Stomach (tissue), 9 donors: ENCODE measurements around the gene CCDC38. TPM values are rescaled to one million over a fixed set of nuclear protein-coding genes. Genes with fewer than 3 reads are reported as not detected.

Source experiments
- DNase-seq, 2 donors: peaks; one replicate each; pipeline versions ENCODE4 v3.0.0 to v3.0.0-alpha.2; 2013 to 2019
- H3K27ac ChIP-seq, 5 donors: fragments of 200-600 bp in 4 of 5; sonication (generic) in 4 of 5; one replicate each; pipeline ENCODE4 v1.5.1; 2013 to 2019; ENCODE audit warnings: mild to moderate bottlenecking in 1 of 5, moderate library complexity in 1 of 5
- H3K27me3 ChIP-seq, 3 donors: fragments of 200-600 bp; sonication (generic); one replicate each; pipeline ENCODE4 v1.5.1; 2017 to 2019; ENCODE audit warnings: mixed run types in 1 of 3
- H3K36me3 ChIP-seq, 4 donors: fragments of 200-600 bp; sonication (generic); 1 replicate in 3 of 4; 2 replicates in 1 of 4; pipeline ENCODE4 v1.5.1; 2016 to 2019
- H3K4me1 ChIP-seq, 4 donors: fragments of 200-600 bp; sonication (generic); one replicate each; pipeline ENCODE4 v1.5.1; 2016 to 2019
- H3K4me3 ChIP-seq, 4 donors: fragments of 200-600 bp; sonication (generic) in 3 of 4; one replicate each; pipeline ENCODE4 v1.5.1; 2016 to 2019; ENCODE audit warnings: mild to moderate bottlenecking in 1 of 4
- H3K9me3 ChIP-seq, 4 donors: fragments of 200-600 bp; sonication (generic); one replicate each; pipeline ENCODE4 v1.5.1; 2016 to 2019
- EP300 ChIP-seq: sonication (generic); formaldehyde crosslinking; IDR thresholded peaks from one replicate; pipeline ENCODE4 v1.6.1; 2017; ENCODE audit warnings: antibody characterized with exemption
- POLR2A ChIP-seq, 4 donors: fragments of 450-650 bp; IDR thresholded peaks; one replicate each; pipeline ENCODE4 v1.6.1; 2016; ENCODE audit warnings: antibody characterized with exemption in 4 of 4, control low read depth in 2 of 4, mild to moderate bottlenecking in 1 of 4, moderate library complexity in 1 of 4
- POLR2AphosphoS5 ChIP-seq, 3 donors: sonication (generic); formaldehyde crosslinking; IDR thresholded peaks; one replicate each; pipeline ENCODE4 v1.6.1; 2016; ENCODE audit warnings: antibody characterized with exemption in 3 of 3
- WGBS, 5 donors: extraction: QIAGEN DNeasy Blood & Tissue Kit in 3 of 5; methylation state at CpG; one replicate each; pipeline versions ENCODE4 v1.1.5 to v1.1.7; 2013 to 2018; 5-methylcytosine and 5-hydroxymethylcytosine counted together
- intact Hi-C: fragments of 100-400 bp; cut with DNase I; formaldehyde crosslinking; loops from one replicate; pipeline ENCODE4 v1.15.1; 2023; ENCODE audit warnings: low total_unique reads
- polyA plus RNA-seq, 3 donors: library from polyadenylated mRNA; stranded (reverse); fragments of 200-250 nt; gene quantifications; one replicate each; pipeline ENCODE4 v1.2.3, GENCODE V29; 2013
- total RNA-seq, 5 donors: library from RNA; depleted of rRNA; stranded (reverse); fragments of >200 nt; gene quantifications; one replicate each; pipeline versions ENCODE4 v1.1.0 to v1.2.3, GENCODE V29; 2014 to 2016
- TF ChIP-seq, protein P1 (sequence below), 7 experiments: fragments of 450-650 bp in 4 of 7; fragments of 200-600 bp in 3 of 7; sonication (generic) in 3 of 7; IDR thresholded peaks; one replicate each; pipeline ENCODE4 v1.5.1; 2016 to 2019; ENCODE audit warnings: antibody characterized with exemption in 7 of 7, control low read depth in 2 of 7, mild to moderate bottlenecking in 1 of 7
- donor health status: healthy with polysubstance abuse.
- donor health status: Bipolar disorder and iron deficiency.
- donor health status: healthy.

The CCDC38 gene
- total and polyA plus RNA-seq, 8 donors, result not detected

DNA sequence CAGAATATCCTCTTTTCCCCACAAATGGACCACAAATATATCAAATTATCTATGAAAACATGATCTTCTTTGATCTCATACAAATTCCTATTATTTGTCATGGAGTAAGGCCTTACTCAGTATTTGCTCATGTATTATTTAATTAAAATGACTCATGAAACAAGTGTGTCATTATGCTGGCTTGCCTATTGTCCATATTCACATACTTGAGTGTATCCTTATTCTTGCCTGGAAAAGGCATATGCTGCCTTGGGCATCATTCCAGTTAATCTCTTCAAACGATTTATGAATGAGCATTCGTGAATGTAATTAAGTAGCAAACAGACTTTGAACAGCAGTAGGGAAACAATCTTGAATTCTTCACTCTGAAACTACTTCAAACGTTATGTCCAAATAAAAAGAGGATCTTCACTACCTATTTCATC is 106.2 kb downstream of the CCDC38 start:
- DNase-seq, result peak in 1 of 2 donors; percentile 27
- Histone ChIP-seq H3K27me3 (no peaks in the 10 kb centered on the region), H3K36me3 (no peaks in the 10 kb centered on the region), H3K4me3 (no peak overlapping the region), H3K4me1 (peaks cover 8 to 28% (median 26%) of the 10 kb centered on the region in 4 donors), H3K27ac (peak overlapping the region in 3 of 5 donors; percentile 40 to 79 (median 65)), H3K9me3 (no peaks in the 10 kb centered on the region)
- WGBS, 5 donors, result 8 to 21% (median 13%) methylated on average over 3 of the region's 3 CpGs
- TF ChIP-seq POLR2AphosphoS5 (IDR thresholded peaks at IDR 0.05) (peak in 1 of 3 donors; percentile 15), EP300 (no peak), POLR2A (IDR thresholded peaks at IDR 0.05) (no peak)
- TF ChIP-seq, protein P1, sequence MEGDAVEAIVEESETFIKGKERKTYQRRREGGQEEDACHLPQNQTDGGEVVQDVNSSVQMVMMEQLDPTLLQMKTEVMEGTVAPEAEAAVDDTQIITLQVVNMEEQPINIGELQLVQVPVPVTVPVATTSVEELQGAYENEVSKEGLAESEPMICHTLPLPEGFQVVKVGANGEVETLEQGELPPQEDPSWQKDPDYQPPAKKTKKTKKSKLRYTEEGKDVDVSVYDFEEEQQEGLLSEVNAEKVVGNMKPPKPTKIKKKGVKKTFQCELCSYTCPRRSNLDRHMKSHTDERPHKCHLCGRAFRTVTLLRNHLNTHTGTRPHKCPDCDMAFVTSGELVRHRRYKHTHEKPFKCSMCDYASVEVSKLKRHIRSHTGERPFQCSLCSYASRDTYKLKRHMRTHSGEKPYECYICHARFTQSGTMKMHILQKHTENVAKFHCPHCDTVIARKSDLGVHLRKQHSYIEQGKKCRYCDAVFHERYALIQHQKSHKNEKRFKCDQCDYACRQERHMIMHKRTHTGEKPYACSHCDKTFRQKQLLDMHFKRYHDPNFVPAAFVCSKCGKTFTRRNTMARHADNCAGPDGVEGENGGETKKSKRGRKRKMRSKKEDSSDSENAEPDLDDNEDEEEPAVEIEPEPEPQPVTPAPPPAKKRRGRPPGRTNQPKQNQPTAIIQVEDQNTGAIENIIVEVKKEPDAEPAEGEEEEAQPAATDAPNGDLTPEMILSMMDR (IDR thresholded peaks at IDR 0.05), result no peak
- intact Hi-C loops, result no loop called here

DNA sequence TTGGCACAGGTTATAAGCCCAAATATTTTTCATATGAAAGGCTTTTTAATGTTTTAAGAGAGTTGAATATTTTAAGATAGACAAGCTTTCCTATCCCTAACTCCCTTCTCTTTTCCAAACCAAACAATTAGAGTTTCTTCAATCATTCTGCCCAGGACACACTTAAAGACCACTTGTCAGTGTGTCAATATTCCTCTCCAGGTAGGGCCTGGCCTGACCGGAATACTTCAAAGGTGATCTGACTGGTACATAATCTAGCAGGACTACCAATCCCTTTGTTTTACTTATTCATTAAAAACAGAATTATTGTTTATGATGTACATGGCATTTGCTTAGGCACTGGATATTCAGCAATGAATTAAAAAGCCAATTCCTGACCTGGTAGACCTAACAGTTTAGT is 107.8 kb downstream of the CCDC38 start:
- H3K36me3 ChIP-seq, result no peaks in the 10 kb centered on the region
- H3K4me1 ChIP-seq, result peaks cover 16 to 33% (median 27%) of the 10 kb centered on the region in 4 donors
- intact Hi-C loops, result no loop called here
- TF ChIP-seq POLR2A (IDR thresholded peaks at IDR 0.05), result no peak
- TF ChIP-seq POLR2AphosphoS5 (IDR thresholded peaks at IDR 0.05), result no peak
- TF ChIP-seq, protein P1 (IDR thresholded peaks at IDR 0.05), result no peak
- no peak for TF ChIP-seq EP300
- no peak for DNase-seq
- H3K27me3 ChIP-seq, result no peaks in the 10 kb centered on the region
- H3K4me3 ChIP-seq, result no peak overlapping the region
- peak overlapping the region in 1 of 5 donors; percentile 18 for H3K27ac ChIP-seq
- whole genome bisulfite sequencing, 5 donors, result 46 to 78% (median 59%) methylated on average over 1 of the region's 1 CpG
- H3K9me3 ChIP-seq, result no peaks in the 10 kb centered on the region

DNA sequence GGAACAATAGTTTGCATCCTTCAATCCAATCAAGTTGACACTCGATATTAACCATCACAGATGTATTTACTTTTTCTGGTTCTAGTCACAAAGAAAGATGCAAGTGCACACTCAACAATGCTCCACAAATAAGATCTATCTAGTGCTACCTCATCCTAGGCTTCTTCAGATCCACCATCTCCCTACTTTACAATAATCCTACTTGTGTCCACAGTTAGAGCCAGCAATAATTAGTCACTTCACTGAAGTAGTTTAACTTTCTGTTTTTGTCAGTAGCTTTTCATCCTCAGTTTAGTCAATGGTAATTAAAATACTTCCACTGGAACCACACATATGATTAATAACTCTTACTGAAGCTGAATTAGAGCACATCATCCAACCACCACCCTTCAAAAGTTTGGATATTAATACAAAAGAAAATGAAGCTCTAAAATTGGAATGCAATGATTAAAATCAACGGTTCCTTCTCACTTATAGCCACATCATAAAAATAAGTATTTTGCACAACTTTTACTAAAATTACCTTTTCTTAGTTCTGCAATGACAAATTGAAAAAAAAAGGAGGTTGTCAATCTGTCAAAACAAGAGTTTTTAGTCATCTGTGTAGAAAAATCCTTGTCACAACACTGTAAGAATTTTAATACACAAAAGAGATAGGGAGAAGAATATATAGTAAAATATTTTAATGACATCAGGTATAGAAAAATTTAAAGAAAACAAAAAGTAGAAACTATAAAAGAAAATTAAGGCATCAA is 111.9 kb downstream of the CCDC38 start:
- TF ChIP-seq POLR2AphosphoS5 (IDR thresholded peaks at IDR 0.05) (no peak), POLR2A (IDR thresholded peaks at IDR 0.05) (no peak), EP300 (no peak)
- TF ChIP-seq, protein P1 (IDR thresholded peaks at IDR 0.05), result no peak
- H3K4me3 ChIP-seq, result no peak overlapping the region
- DNase-seq, result no peak
- peak overlapping the region in 1 of 5 donors; percentile 66 for H3K27ac ChIP-seq
- 56 to 65% (median 58%) methylated on average over 2 of the region's 2 CpGs for WGBS, 5 donors
- intact Hi-C loops, result no loop called here
- no peaks in the 10 kb centered on the region for H3K27me3 ChIP-seq
- peaks cover 0 to 18% (median 10%) of the 10 kb centered on the region in 4 donors for H3K4me1 ChIP-seq
- H3K36me3 ChIP-seq, result no peaks in the 10 kb centered on the region
- no peaks in the 10 kb centered on the region for H3K9me3 ChIP-seq

DNA sequence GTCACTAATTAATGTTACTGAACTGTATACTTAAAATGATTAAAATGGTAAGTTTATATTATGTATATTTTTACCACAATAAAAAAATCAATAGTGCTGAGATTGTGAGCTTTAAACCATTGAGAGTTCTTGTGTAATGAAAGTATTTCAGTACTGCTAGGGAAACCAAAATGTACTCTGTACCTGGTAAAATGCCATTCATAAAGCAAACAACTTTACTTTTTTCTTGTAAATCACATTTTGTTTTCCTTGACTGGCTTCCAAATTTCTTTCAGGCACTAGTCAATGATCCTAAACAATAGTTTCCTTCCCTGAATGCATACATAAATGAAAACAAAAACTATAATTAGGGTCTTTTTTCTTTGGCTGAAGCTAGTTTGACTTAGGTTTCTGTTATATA is 113.0 kb downstream of the CCDC38 start:
- TF ChIP-seq POLR2A (IDR thresholded peaks at IDR 0.05), result no peak
- TF ChIP-seq POLR2AphosphoS5 (IDR thresholded peaks at IDR 0.05), result no peak
- TF ChIP-seq, protein P1 (IDR thresholded peaks at IDR 0.05), result no peak
- TF ChIP-seq EP300, result no peak
- H3K27me3 ChIP-seq, result no peaks in the 10 kb centered on the region
- no peaks in the 10 kb centered on the region for H3K9me3 ChIP-seq
- H3K4me1 ChIP-seq, result peaks cover 0 to 18% (median 10%) of the 10 kb centered on the region in 4 donors
- peak in 1 of 2 donors; percentile 7 for DNase-seq
- no peaks in the 10 kb centered on the region for H3K36me3 ChIP-seq
- no peak overlapping the region for H3K4me3 ChIP-seq
- intact Hi-C loops, result no loop called here
- peak overlapping the region in 3 of 5 donors; percentile 19 to 66 (median 45) for H3K27ac ChIP-seq
